ENCODE measurements around the gene SEPSECS. TPM values are rescaled to one million over a fixed set of nuclear protein-coding genes. Genes with fewer than 3 reads are reported as not detected.

Gene SEPSECS
- total and polyA plus RNA-seq, 2 of the 13 experiments (the other 11 are each of a cell fraction or from before 2014, with no cell fraction given): 9.4 to 14.3 TPM

- no peak; the same call in 1 of the 2 replicates for TF ChIP-seq STAT6 (CRISPR knock-in tag; IDR thresholded peaks at IDR 0.05; ENCODE audit: borderline replicate concordance)
- peak; percentile 73; the same call in 1 of the 2 replicates for TF ChIP-seq ZNF292 (CRISPR knock-in tag; IDR thresholded peaks at IDR 0.05; ENCODE audit: borderline replicate concordance, low read depth)
- TF ChIP-seq TIGD3 (CRISPR knock-in tag; IDR thresholded peaks at IDR 0.05; ENCODE audit: borderline replicate concordance): no peak
- no peak for TF ChIP-seq ZNF143 (CRISPR knock-in tag; IDR thresholded peaks at IDR 0.05)
- TF ChIP-seq ARID3A (IDR thresholded peaks at IDR 0.05; ENCODE audit: low read depth, low read length): no peak; the same call in 1 of the 2 replicates
- peak; percentile 96 for TF ChIP-seq HNF4A (CRISPR knock-in tag; IDR thresholded peaks at IDR 0.05)
- no peak for TF ChIP-seq ZNF83 (CRISPR knock-in tag; IDR thresholded peaks at IDR 0.05; ENCODE audit: borderline replicate concordance)
- no peak for TF ChIP-seq NONO (IDR thresholded peaks at IDR 0.05)
- TF ChIP-seq NONO (CRISPR knock-in tag; conservative IDR thresholded peaks at IDR 0.05): no peak
- no peak for TF ChIP-seq ZNF577 (CRISPR knock-in tag; IDR thresholded peaks at IDR 0.05; ENCODE audit: borderline replicate concordance, low read depth)
- TF ChIP-seq JUND (CRISPR knock-in tag; IDR thresholded peaks at IDR 0.05): no peak
- TF ChIP-seq NFYB (CRISPR knock-in tag; IDR thresholded peaks at IDR 0.05): no peak
- TF ChIP-seq SRSF4 (IDR thresholded peaks at IDR 0.05; ENCODE audit: low read depth, low read length, poor library complexity, severe bottlenecking): no peak
- no peak for TF ChIP-seq ZNF343 (CRISPR knock-in tag; IDR thresholded peaks at IDR 0.05)
- no peak for TF ChIP-seq EZH2 (conservative IDR thresholded peaks at IDR 0.05; ENCODE audit: low read depth, low read length)
- TF ChIP-seq REXO4 (CRISPR knock-in tag; IDR thresholded peaks at IDR 0.05; ENCODE audit: borderline replicate concordance): no peak
- TF ChIP-seq PBX2 (CRISPR knock-in tag; IDR thresholded peaks at IDR 0.05): no peak
- TF ChIP-seq YEATS4 (CRISPR knock-in tag; IDR thresholded peaks at IDR 0.05; ENCODE audit: borderline replicate concordance): no peak
- TF ChIP-seq ATAD3A (CRISPR knock-in tag; IDR thresholded peaks at IDR 0.05): no peak
- no peak for TF ChIP-seq SSRP1 (CRISPR knock-in tag; IDR thresholded peaks at IDR 0.05)
- TF ChIP-seq HIC2 (CRISPR knock-in tag; IDR thresholded peaks at IDR 0.05; ENCODE audit: low read depth): no peak
- TF ChIP-seq CAMTA2 (CRISPR knock-in tag; IDR thresholded peaks at IDR 0.05; ENCODE audit: borderline replicate concordance): no peak
- TF ChIP-seq RFX3 (CRISPR knock-in tag; IDR thresholded peaks at IDR 0.05): no peak
These were observed 18.6 kb upstream of the SEPSECS start (continued) for GRCh38 chr4:25178838-25179261.
